ENCODE measurements around the gene SALL3. TPM values are rescaled to one million over a fixed set of nuclear protein-coding genes. Genes with fewer than 3 reads are reported as not detected.

SALL3 gene
- total RNA-seq, 2 donors from 2014 or later: 0.05 TPM; not detected in 1

DNA sequence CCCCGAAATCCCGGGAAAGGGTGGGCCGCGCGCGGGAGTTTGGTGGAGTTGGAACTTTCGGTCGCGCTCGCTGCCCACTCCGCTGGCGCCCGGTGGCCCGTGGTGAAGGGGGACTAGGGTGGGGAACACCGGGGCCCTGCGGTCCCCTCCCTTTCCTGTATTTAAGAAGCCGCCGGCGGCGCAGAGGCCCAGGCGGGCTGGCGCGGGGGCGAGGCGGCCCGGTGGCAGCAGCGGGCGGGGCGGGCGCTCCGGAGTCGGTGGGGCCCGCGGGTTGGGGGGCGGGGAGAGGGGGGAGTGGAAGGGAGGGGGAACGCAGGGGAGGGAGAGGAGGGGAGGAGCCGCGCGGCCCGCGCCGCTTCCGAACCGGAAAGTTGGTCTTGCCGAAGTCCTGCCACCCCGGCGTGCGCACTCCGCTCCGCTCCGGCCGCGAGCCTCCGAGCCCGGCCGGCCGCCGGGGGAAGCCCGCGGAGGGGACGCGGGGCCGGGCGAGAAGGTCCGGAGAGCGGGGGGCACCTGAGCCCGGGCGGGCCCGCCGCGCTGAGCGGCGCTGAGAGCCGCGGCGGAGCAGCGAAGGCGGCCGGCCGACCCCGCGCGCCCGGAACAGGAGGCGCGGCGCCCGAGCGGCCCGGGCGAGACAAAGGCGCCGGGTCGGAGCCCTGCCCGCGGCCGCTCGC is 425 bp upstream of the SALL3 start:
- intact Hi-C loops (cut with DNase I): no loop called here
- no peaks in the 10 kb centered on the region for H3K36me3 ChIP-seq
- H3K4me3 ChIP-seq: no peak overlapping the region
- H3K9ac ChIP-seq (ENCODE audit: low read depth in 2 of 2, low read length in 2 of 2): no peak overlapping the region
- peaks cover 74% of the 10 kb centered on the region for H3K27me3 ChIP-seq
- no peaks in the 10 kb centered on the region for H3K4me1 ChIP-seq
- DNase-seq: no peak
- no peak overlapping the region for H3K27ac ChIP-seq
- TF ChIP-seq, protein P1, sequence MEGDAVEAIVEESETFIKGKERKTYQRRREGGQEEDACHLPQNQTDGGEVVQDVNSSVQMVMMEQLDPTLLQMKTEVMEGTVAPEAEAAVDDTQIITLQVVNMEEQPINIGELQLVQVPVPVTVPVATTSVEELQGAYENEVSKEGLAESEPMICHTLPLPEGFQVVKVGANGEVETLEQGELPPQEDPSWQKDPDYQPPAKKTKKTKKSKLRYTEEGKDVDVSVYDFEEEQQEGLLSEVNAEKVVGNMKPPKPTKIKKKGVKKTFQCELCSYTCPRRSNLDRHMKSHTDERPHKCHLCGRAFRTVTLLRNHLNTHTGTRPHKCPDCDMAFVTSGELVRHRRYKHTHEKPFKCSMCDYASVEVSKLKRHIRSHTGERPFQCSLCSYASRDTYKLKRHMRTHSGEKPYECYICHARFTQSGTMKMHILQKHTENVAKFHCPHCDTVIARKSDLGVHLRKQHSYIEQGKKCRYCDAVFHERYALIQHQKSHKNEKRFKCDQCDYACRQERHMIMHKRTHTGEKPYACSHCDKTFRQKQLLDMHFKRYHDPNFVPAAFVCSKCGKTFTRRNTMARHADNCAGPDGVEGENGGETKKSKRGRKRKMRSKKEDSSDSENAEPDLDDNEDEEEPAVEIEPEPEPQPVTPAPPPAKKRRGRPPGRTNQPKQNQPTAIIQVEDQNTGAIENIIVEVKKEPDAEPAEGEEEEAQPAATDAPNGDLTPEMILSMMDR (IDR thresholded peaks at IDR 0.05): no peak
- H3K9me3 ChIP-seq: no peaks in the 10 kb centered on the region

DNA sequence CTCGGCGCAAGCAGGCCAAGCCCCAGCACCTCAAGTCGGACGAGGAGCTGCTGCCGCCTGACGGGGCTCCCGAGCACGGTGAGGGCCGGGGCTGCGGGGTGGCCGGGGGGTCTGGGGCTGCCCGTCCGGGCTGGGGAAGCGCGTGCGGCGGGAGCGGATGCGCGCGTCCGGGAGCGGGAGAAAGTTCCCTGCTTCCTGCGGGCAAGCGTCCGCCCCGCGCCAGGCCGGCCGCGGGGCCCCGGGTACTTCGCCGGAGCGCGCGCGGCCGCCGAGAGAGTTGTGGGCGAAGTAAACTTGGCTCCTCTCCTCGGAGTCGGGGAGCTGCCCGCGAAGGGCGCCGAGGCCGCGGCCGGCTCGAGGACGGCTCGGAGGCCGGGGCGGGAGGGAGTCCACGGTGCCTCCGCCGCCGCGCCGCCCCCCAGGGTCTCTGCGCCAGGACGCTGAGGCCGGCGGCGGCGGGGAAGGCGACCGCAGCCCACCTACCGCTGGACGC is 707 bp downstream of the SALL3 start:
- Histone ChIP-seq H3K9ac (ENCODE audit: low read depth in 2 of 2, low read length in 2 of 2) (no peak overlapping the region), H3K4me1 (no peaks in the 10 kb centered on the region), H3K9me3 (no peaks in the 10 kb centered on the region), H3K36me3 (no peaks in the 10 kb centered on the region), H3K4me3 (no peak overlapping the region), H3K27ac (no peak overlapping the region), H3K27me3 (peaks cover 70% of the 10 kb centered on the region)
- no peak for DNase-seq
- TF ChIP-seq, protein P1 (IDR thresholded peaks at IDR 0.05): no peak
- intact Hi-C loops (cut with DNase I): no loop called here

DNA sequence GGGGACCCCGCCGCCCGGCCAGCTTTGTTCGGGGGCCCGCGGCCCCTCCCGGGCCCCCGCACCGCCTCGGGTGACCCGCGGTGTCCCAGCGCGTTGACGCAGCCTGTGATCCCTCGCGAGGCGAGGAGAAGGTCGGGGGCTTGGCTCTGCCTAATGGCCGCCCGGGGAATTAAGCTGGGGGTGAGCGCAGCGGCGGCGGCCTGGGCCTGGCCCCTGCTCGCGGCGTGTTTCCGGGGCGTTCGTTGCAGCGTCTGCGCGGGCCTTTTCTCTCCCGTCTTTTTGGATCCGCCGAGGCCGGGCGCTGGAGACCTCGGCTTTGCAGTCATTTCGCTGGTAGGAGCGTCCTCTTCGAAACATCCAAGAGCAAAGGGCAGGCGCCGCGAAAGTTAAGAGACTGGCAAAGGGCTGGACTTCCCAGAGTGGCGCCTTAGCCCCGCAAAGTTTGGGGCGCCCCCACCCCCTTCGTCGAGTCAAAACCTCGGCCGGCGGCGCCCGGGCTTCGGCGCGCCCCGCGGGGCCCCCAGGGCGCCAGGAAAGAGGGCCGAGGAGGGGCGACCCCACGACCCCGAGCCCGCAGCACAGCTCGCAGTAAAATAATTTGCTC is 1.3 kb downstream of the SALL3 start:
- Histone ChIP-seq H3K4me3 (no peak overlapping the region), H3K27me3 (peaks cover 69% of the 10 kb centered on the region), H3K4me1 (no peaks in the 10 kb centered on the region), H3K9me3 (no peaks in the 10 kb centered on the region), H3K36me3 (no peaks in the 10 kb centered on the region), H3K27ac (no peak overlapping the region), H3K9ac (ENCODE audit: low read depth in 2 of 2, low read length in 2 of 2) (no peak overlapping the region)
- DNase-seq: no peak
- TF ChIP-seq, protein P1 (IDR thresholded peaks at IDR 0.05): no peak
- intact Hi-C loops (cut with DNase I): no loop called here

DNA sequence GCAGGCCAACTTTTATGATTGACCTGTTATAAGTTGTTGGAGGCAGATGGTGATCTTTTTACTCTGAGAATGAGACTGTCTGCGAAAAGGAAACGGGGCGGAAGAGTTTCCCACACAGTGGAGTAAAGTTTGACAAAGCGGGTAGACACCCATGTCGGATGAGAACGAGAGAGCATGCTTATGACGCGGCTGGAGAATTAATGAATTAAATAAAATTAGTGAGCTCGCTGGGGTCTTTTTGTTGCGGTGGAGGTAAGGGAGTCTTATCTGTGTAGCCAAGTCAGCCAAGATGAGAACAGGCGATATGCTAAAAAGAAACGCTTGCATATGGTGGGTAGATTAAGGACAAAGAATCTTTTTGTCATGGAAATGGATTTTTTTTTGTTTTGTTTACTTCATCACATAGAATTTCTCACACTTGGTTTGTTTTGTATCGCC is 1.8 kb downstream of the SALL3 start:
- H3K36me3 ChIP-seq: no peaks in the 10 kb centered on the region
- no peak overlapping the region for H3K4me3 ChIP-seq
- no peak overlapping the region for H3K27ac ChIP-seq
- TF ChIP-seq, protein P1 (IDR thresholded peaks at IDR 0.05): no peak
- no peak for DNase-seq
- H3K9ac ChIP-seq (ENCODE audit: low read depth in 2 of 2, low read length in 2 of 2): no peak overlapping the region
- H3K9me3 ChIP-seq: no peaks in the 10 kb centered on the region
- no peaks in the 10 kb centered on the region for H3K4me1 ChIP-seq
- intact Hi-C loops (cut with DNase I): no loop called here
- peaks cover 69% of the 10 kb centered on the region for H3K27me3 ChIP-seq

DNA sequence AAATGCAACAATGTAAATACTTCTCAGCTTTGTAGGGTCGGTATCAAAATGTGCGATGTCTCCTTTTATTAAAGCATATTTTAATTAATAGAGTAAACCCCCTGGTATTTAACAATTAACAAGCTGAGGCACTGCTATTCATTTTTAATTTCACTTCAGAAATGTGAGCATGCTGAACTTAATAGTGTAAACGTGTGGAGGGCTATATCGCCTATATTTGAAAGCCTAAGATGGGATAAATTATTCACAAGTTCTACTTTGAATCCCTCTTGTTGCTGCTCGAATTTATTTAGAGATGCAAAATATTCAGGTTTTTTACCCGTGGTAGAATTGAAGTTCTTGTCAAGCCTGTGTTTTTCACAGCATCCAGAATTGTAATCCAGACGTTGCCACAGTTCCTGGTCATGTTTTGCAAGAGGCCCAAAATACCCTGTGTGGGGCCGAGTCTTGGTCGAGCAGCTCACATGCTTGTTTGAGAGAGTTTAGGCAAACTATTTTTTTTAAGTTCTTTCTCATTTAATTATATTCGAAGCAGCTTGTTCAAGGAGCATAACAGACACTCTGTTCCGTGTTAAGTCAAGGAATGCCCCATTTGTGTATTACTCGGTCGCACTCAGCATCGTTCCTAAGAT is 2.5 kb downstream of the SALL3 start:
- DNase-seq: no peak
- Histone ChIP-seq H3K9me3 (no peaks in the 10 kb centered on the region), H3K27ac (no peak overlapping the region), H3K27me3 (peaks cover 63% of the 10 kb centered on the region), H3K9ac (ENCODE audit: low read depth in 2 of 2, low read length in 2 of 2) (no peak overlapping the region), H3K36me3 (no peaks in the 10 kb centered on the region), H3K4me3 (no peak overlapping the region), H3K4me1 (no peaks in the 10 kb centered on the region)
- TF ChIP-seq, protein P1 (IDR thresholded peaks at IDR 0.05): no peak
- intact Hi-C loops (cut with DNase I): no loop called here
